Measurements from ENCODE around the gene UTF1. TPM values are rescaled to one million over a fixed set of nuclear protein-coding genes. Genes with fewer than 3 reads are reported as not detected.

UTF1 gene
- total RNA-seq, 1 donor from 2014 or later = not detected

DNA sequence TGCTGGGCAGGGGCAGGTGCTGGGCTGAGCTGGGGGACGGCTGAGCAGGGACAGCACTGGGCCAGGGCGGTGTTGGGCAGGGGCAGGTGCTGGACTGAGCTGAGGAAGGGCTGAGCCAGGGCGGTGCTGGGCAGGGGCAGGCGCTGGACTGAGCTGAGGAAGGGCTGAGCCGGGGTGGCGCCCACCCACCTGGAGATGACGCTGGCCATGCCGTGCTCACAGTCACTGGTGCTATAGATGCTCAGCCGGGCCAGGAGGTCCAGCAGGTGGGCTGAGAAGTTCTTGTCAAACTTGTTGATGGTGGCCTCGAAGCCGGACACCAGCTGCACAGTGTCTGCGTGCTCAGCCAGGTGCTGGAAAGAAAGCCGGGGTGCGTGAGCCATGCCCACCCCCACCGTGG, 51.1 kb downstream of the UTF1 start:
- no peak overlapping the region for H3K4me3 ChIP-seq
- no peak for TF ChIP-seq EZH2phosphoT487 (IDR thresholded peaks at IDR 0.05)
- no peaks in the 10 kb centered on the region for H3K36me3 ChIP-seq
- H4K20me1 ChIP-seq (ENCODE audit: low read depth) = peaks cover 8% of the 10 kb centered on the region
- Mint-ChIP-seq H3K4me3 (no peak overlapping the region), H3K36me3 (peaks cover 13% of the 10 kb centered on the region), H3K27me3 (ENCODE audit: insufficient read depth, low read depth) (peaks cover 10% of the 10 kb centered on the region), H3K4me1 (peaks cover 2% of the 10 kb centered on the region), H3K9me3 (no peaks in the 10 kb centered on the region), H3K27ac (no peak overlapping the region)
- H3K4me2 ChIP-seq = no peak overlapping the region
- no peak for DNase-seq (ENCODE audit: low spot score)
- H3K9me3 ChIP-seq (ENCODE audit: low read depth) = no peaks in the 10 kb centered on the region
- no peaks in the 10 kb centered on the region for H3K79me2 ChIP-seq (ENCODE audit: low read depth)
- no peak overlapping the region for H3K9ac ChIP-seq
- no peak overlapping the region for H3K27ac ChIP-seq
- H3K4me1 ChIP-seq = peaks cover 11% of the 10 kb centered on the region
- no peak overlapping the region for H2AFZ ChIP-seq (replicated peaks)
- H3F3A ChIP-seq (ENCODE audit: low read depth) = peaks cover 13% of the 10 kb centered on the region
- H3K27me3 ChIP-seq = peaks cover 11% of the 10 kb centered on the region

MicroRNAs encoded within 50 kb of the gene (microRNA counts, 767-probe panel; counts per million panel counts)
- microRNA hsa-miR-202-3p = 460 counts per million, percentile 90 among the panel's probes with 10 or more counts

Small RNA genes lying within 50 kb of the gene (microRNA-seq; reads per million reads assigned to microRNA genes)
- not detected for gene MIR202

Other genes with a start within 250 kb of the UTF1 start
- not detected in 2 replicates for gene ADGRA1, start 142.3 kb upstream of the UTF1 start, total RNA-seq (ENCODE audit: low replicate concordance)
- gene KNDC1, start 70.0 kb upstream of the UTF1 start, total RNA-seq (ENCODE audit: low replicate concordance) = 1.8 and 5.6 TPM in 2 replicates
- gene VENTX, start 7.6 kb downstream of the UTF1 start, total RNA-seq (ENCODE audit: low replicate concordance) = 1.0 TPM in 1 of 2 replicates, not detected in the other
- 3.2 and 3.3 TPM in 2 replicates for gene ADAM8, start 46.7 kb downstream of the UTF1 start, total RNA-seq (ENCODE audit: low replicate concordance)
- 54.8 and 55.4 TPM in 2 replicates for gene TUBGCP2, start 78.7 kb downstream of the UTF1 start, total RNA-seq (ENCODE audit: low replicate concordance)
- 34.4 and 44.4 TPM in 2 replicates for gene ZNF511, start 78.7 kb downstream of the UTF1 start, total RNA-seq (ENCODE audit: low replicate concordance)
- 1.6 TPM in 1 of 2 replicates, not detected in the other for gene CALY, start 106.7 kb downstream of the UTF1 start, total RNA-seq (ENCODE audit: low replicate concordance)
- 0.62 TPM in 1 of 2 replicates, not detected in the other for gene PRAP1, start 117.2 kb downstream of the UTF1 start, total RNA-seq (ENCODE audit: low replicate concordance)
- gene FUOM, start 127.8 kb downstream of the UTF1 start, total RNA-seq (ENCODE audit: low replicate concordance) = 9.3 and 20.5 TPM in 2 replicates
- 77.4 and 91.9 TPM in 2 replicates for gene ECHS1, start 143.1 kb downstream of the UTF1 start, total RNA-seq (ENCODE audit: low replicate concordance)
- gene PAOX, start 149.0 kb downstream of the UTF1 start, total RNA-seq (ENCODE audit: low replicate concordance) = 4.6 and 8.2 TPM in 2 replicates
- 28.0 and 28.8 TPM in 2 replicates for gene MTG1, start 163.9 kb downstream of the UTF1 start, total RNA-seq (ENCODE audit: low replicate concordance)
- gene SPRN, start 194.4 kb downstream of the UTF1 start, total RNA-seq (ENCODE audit: low replicate concordance) = 0.06 and 0.12 TPM in 2 replicates
- 0.49 and 1.1 TPM in 2 replicates for gene SCART1, start 223.7 kb downstream of the UTF1 start, total RNA-seq (ENCODE audit: low replicate concordance)